Panc1 (cell line): ENCODE data around the gene CUL4A. TPM values are rescaled to one million over a fixed set of nuclear protein-coding genes. Genes with fewer than 3 reads are reported as not detected.

ENCODE experiments used
- ATAC-seq: fragments of 200-7000 bp; cut with Tn5 transposase; 2 replicates; pipeline ENCODE4 v1.9.1; 2020; ENCODE audit warnings: mild to moderate bottlenecking, moderate library complexity
- BruUV-seq: library from RNA; stranded (reverse); fragments of 400-500 nt; replicated peaks from 2 replicates; lab custom pipeline; 2021; lab: Mats Ljungman, UMichigan
- CTCF ChIA-PET: fragments of 300-600 bp; sonication (Branson Sonifier 250); formaldehyde crosslinking; loops from one replicate; lab custom pipeline; 2022; ENCODE audit warnings: antibody characterized with exemption; lab: Charles Lee
- POLR2A ChIA-PET: fragments of 300-600 bp; sonication (Branson Sonifier 250); formaldehyde crosslinking; loops from one replicate; lab custom pipeline; 2022; ENCODE audit warnings: antibody characterized with exemption; lab: Charles Lee
- DNase-seq: peaks from one replicate; pipeline ENCODE4 v3.0.0-alpha.2; 2010; ENCODE audit warnings: low read depth, low spot score
- H3K27ac ChIP-seq: 2 replicates; pipeline ENCODE4 v1.5.1; 2011; ENCODE audit warnings: mild to moderate bottlenecking, low read length, inconsistent platforms
- H3K27me3 ChIP-seq: fragments of 200-500 bp; sonication (Bioruptor generic); 2 replicates; pipeline ENCODE4 v1.6.0; 2014; ENCODE audit warnings: low read length, inconsistent platforms; ENCODE audit not compliant: control insufficient read depth, insufficient read depth
- H3K36me3 ChIP-seq: fragments of 200-500 bp; sonication (Bioruptor generic); 2 replicates; pipeline ENCODE4 v1.5.1; 2014; ENCODE audit warnings: inconsistent platforms, mild to moderate bottlenecking, low read length, moderate library complexity; ENCODE audit not compliant: control insufficient read depth, insufficient read depth
- H3K4me1 ChIP-seq: 2 replicates; pipeline ENCODE4 v1.5.1; 2011; ENCODE audit warnings: inconsistent platforms, mild to moderate bottlenecking, low read length, moderate library complexity; ENCODE audit not compliant: control insufficient read depth, insufficient read depth
- H3K4me3 ChIP-seq, 2 experiments: 2 replicates each; pipeline ENCODE4 v1.5.1; 2011 to 2012; ENCODE audit warnings: low read depth in 2 of 2, low read length in 2 of 2, mild to moderate bottlenecking in 2 of 2, inconsistent platforms in 1 of 2, moderate library complexity in 1 of 2
- H3K9me3 ChIP-seq: fragments of 200-500 bp; sonication (Bioruptor generic); 2 replicates; pipeline ENCODE4 v1.5.1; 2014; ENCODE audit warnings: low read depth, mild to moderate bottlenecking, inconsistent platforms, low read length, moderate library complexity; ENCODE audit not compliant: control insufficient read depth, insufficient read depth
- POLR2AphosphoS5 ChIP-seq: IDR thresholded peaks from 2 replicates; pipeline ENCODE4 v1.6.1; 2012; ENCODE audit warnings: mild to moderate bottlenecking, low read depth, low read length, moderate library complexity
- SIN3A ChIP-seq: IDR thresholded peaks from 2 replicates; pipeline ENCODE4 v1.6.1; 2012; ENCODE audit warnings: low read depth, mild to moderate bottlenecking, low read length, moderate library complexity, borderline replicate concordance; ENCODE audit not compliant: insufficient read depth
- TCF7L2 ChIP-seq: IDR thresholded peaks from 2 replicates; pipeline ENCODE4 v1.6.1; 2011; ENCODE audit warnings: mild to moderate bottlenecking, low read depth, low read length, inconsistent platforms
- in situ Hi-C: cut with HindIII; loops from 2 replicates; pipeline ENCODE4 v1.10.0; 2016; ENCODE audit warnings: low sequenced_read_pairs, low pct_unique_long_range_greater_than_20kb
- intact Hi-C: fragments of 100-400 bp; cut with micrococcal nuclease; formaldehyde crosslinking; loops from one replicate; pipeline ENCODE4 v1.10.0; 2022; ENCODE audit not compliant: unreplicated experiment
- total RNA-seq: library from RNA; stranded (reverse); gene quantifications from one replicate; pipeline ENCODE4 v1.2.1, GENCODE V29; 2021; ENCODE audit not compliant: unreplicated experiment
- TF ChIP-seq, protein P1 (sequence below): fragments of 450-650 bp; IDR thresholded peaks from 2 replicates; pipeline ENCODE4 v1.5.1; 2017; ENCODE audit warnings: mild to moderate bottlenecking
- TF ChIP-seq, protein P2 (sequence below), 2 experiments: IDR thresholded peaks; 2 replicates each; pipeline ENCODE4 v1.6.1; 2011 to 2012; ENCODE audit warnings: low read depth in 2 of 2, control low read depth in 1 of 2, low read length in 1 of 2, mild to moderate bottlenecking in 1 of 2, moderate library complexity in 1 of 2; ENCODE audit not compliant: insufficient read depth in 1 of 2

Gene CUL4A
- total RNA-seq, 1 experiment from 2014 or later, result 80.8 TPM

DNA sequence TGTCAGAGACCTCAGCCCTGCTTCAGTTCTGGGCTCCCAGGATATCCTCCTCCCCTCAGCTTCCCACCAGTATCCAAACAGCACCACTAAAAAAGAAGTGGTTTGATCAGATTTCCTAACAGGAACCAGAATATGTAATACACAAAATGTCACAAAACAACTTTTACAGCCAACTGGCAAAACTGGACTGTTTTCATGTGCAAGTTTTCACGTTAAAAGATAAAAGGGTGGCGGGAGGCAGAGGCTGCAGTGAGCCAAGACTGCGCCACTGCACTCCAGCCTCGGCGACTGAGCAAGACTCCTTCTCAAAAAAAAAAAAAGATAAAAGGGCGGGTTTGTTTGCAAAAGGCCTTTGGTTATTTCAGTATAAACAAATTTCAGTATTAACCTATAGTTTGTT is 14.1 kb upstream of the CUL4A start:
- no peaks in the 10 kb centered on the region for H3K27me3 ChIP-seq
- H3K4me1 ChIP-seq, result no peaks in the 10 kb centered on the region
- BruUV-seq, result no TSS peak
- H3K9me3 ChIP-seq, result no peaks in the 10 kb centered on the region
- no peak overlapping the region for H3K4me3 ChIP-seq
- DNase-seq (no peak), ATAC-seq (no peak)
- ChIA-PET POLR2A (no interaction called here), CTCF (no interaction called here)
- no peak overlapping the region for H3K27ac ChIP-seq
- no peak for TF ChIP-seq TCF7L2
- in situ Hi-C loops (no loop called here), intact Hi-C loops (no loop called here)
- H3K36me3 ChIP-seq, result peaks cover 5% of the 10 kb centered on the region; the same call in 1 of the 2 replicates

DNA sequence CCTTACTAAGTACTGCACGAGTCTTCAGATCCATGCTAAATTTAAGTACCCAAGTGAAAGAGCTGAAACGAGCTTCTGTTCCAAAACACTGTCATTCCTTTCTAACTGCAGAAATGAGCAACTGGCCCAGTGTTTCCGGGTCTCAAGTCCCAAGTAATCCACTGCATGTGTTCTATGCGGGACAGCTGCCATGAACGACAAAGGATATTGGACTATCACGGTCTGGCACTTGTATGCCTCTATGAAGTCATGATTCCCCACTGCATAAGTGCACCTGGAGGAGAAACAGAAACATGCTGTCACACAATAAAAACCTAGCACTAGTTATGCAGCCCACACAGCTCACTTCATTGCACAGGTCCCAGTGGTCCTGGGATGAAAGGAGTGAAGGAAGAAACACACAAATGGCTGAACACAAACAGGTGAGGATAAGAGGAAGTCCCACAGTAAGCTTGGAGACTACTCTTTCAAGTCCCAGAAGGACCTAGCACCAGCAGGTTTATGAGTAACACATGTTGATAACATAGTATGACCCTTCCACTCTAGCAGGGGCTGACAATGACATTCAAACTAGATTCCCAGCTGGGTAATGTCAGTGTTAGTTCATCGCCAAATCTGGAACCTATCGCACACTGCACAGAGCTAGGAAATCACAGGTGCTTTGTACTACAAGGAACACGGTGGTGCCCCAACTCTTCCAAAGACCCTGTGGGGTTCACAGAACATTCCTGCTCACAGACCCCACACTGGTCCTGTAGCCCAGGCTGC is 12.3 kb upstream of the CUL4A start:
- ATAC-seq (no peak), DNase-seq (no peak)
- TF ChIP-seq SIN3A, result no peak
- TF ChIP-seq POLR2AphosphoS5, result no peak
- POLR2A ChIA-PET, result no interaction called here
- Histone ChIP-seq H3K9me3 (no peaks in the 10 kb centered on the region), H3K4me3 (no peak overlapping the region), H3K27ac (no peak overlapping the region), H3K4me1 (no peaks in the 10 kb centered on the region), H3K36me3 (peaks cover 5% of the 10 kb centered on the region; the same call in 1 of the 2 replicates), H3K27me3 (no peaks in the 10 kb centered on the region)
- in situ Hi-C loops (no loop called here), intact Hi-C loops (no loop called here)
- no TSS peak for BruUV-seq
- CTCF ChIA-PET, result no interaction called here

DNA sequence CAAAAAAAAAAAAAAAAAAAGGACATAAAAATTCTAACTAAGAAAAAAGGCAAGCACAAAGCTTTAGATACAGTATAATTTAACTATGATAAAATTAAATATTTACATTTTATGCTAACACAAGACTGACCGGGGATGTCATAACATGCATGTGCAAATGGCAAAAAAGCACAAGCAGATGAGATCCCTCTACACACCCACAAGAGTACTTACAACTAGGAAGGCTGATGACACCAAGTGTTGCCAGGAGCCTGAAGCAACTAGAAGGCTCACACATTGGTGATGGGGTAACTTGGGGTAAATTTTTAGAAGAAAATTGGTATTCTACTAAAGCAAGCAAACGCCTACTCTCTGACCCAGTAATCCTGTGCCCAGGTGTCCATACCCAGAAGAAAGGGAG is 7.6 kb upstream of the CUL4A start:
- intact Hi-C loops (no loop called here), in situ Hi-C loops (no loop called here)
- ATAC-seq (no peak), DNase-seq (no peak)
- no TSS peak for BruUV-seq
- H3K4me1 ChIP-seq, result peaks cover 9% of the 10 kb centered on the region
- ChIA-PET CTCF (no interaction called here), POLR2A (no interaction called here)
- no peak overlapping the region for H3K4me3 ChIP-seq
- H3K27ac ChIP-seq, result no peak overlapping the region
- no peaks in the 10 kb centered on the region for H3K9me3 ChIP-seq
- TF ChIP-seq, protein P1, sequence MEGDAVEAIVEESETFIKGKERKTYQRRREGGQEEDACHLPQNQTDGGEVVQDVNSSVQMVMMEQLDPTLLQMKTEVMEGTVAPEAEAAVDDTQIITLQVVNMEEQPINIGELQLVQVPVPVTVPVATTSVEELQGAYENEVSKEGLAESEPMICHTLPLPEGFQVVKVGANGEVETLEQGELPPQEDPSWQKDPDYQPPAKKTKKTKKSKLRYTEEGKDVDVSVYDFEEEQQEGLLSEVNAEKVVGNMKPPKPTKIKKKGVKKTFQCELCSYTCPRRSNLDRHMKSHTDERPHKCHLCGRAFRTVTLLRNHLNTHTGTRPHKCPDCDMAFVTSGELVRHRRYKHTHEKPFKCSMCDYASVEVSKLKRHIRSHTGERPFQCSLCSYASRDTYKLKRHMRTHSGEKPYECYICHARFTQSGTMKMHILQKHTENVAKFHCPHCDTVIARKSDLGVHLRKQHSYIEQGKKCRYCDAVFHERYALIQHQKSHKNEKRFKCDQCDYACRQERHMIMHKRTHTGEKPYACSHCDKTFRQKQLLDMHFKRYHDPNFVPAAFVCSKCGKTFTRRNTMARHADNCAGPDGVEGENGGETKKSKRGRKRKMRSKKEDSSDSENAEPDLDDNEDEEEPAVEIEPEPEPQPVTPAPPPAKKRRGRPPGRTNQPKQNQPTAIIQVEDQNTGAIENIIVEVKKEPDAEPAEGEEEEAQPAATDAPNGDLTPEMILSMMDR, result no peak
- TF ChIP-seq, protein P2, sequence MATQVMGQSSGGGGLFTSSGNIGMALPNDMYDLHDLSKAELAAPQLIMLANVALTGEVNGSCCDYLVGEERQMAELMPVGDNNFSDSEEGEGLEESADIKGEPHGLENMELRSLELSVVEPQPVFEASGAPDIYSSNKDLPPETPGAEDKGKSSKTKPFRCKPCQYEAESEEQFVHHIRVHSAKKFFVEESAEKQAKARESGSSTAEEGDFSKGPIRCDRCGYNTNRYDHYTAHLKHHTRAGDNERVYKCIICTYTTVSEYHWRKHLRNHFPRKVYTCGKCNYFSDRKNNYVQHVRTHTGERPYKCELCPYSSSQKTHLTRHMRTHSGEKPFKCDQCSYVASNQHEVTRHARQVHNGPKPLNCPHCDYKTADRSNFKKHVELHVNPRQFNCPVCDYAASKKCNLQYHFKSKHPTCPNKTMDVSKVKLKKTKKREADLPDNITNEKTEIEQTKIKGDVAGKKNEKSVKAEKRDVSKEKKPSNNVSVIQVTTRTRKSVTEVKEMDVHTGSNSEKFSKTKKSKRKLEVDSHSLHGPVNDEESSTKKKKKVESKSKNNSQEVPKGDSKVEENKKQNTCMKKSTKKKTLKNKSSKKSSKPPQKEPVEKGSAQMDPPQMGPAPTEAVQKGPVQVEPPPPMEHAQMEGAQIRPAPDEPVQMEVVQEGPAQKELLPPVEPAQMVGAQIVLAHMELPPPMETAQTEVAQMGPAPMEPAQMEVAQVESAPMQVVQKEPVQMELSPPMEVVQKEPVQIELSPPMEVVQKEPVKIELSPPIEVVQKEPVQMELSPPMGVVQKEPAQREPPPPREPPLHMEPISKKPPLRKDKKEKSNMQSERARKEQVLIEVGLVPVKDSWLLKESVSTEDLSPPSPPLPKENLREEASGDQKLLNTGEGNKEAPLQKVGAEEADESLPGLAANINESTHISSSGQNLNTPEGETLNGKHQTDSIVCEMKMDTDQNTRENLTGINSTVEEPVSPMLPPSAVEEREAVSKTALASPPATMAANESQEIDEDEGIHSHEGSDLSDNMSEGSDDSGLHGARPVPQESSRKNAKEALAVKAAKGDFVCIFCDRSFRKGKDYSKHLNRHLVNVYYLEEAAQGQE (IDR thresholded peaks at IDR 0.05; ENCODE audit: insufficient read depth in 1 of 2, low read depth in 2 of 2, low read length in 1 of 2), result no peak
- TF ChIP-seq TCF7L2 (no peak), POLR2AphosphoS5 (no peak), SIN3A (no peak)
- no peaks in the 10 kb centered on the region for H3K27me3 ChIP-seq
- H3K36me3 ChIP-seq, result peaks cover 5% of the 10 kb centered on the region; the same call in 1 of the 2 replicates
